ENCODE measurements around the gene FAM200B. TPM values are rescaled to one million over a fixed set of nuclear protein-coding genes. Genes with fewer than 3 reads are reported as not detected.

Gene FAM200B
- total and polyA plus RNA-seq, 2 experiments from 2014 or later = 38.2 to 65.9 TPM

- no peaks in the 10 kb centered on the region for H3K36me3 ChIP-seq
- H3K4me1 ChIP-seq (ENCODE audit: low read depth) = peaks cover 4% of the 10 kb centered on the region
- H3K27ac ChIP-seq = no peak overlapping the region
- H3K9me3 ChIP-seq (ENCODE audit: low read depth) = no peaks in the 10 kb centered on the region
- no peak overlapping the region for H3K4me3 ChIP-seq
- DNase-seq (ENCODE audit: low read depth in 1 of 2, low spot score in 1 of 2) = no peak
- TF ChIP-seq, protein P1, sequence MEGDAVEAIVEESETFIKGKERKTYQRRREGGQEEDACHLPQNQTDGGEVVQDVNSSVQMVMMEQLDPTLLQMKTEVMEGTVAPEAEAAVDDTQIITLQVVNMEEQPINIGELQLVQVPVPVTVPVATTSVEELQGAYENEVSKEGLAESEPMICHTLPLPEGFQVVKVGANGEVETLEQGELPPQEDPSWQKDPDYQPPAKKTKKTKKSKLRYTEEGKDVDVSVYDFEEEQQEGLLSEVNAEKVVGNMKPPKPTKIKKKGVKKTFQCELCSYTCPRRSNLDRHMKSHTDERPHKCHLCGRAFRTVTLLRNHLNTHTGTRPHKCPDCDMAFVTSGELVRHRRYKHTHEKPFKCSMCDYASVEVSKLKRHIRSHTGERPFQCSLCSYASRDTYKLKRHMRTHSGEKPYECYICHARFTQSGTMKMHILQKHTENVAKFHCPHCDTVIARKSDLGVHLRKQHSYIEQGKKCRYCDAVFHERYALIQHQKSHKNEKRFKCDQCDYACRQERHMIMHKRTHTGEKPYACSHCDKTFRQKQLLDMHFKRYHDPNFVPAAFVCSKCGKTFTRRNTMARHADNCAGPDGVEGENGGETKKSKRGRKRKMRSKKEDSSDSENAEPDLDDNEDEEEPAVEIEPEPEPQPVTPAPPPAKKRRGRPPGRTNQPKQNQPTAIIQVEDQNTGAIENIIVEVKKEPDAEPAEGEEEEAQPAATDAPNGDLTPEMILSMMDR (IDR thresholded peaks at IDR 0.05; ENCODE audit: low read depth, low read length) = no peak
- no peaks in the 10 kb centered on the region for H3K27me3 ChIP-seq
These were observed 11.1 kb upstream of the FAM200B start for GRCh38 chr4:15670576-15670975.

DNA sequence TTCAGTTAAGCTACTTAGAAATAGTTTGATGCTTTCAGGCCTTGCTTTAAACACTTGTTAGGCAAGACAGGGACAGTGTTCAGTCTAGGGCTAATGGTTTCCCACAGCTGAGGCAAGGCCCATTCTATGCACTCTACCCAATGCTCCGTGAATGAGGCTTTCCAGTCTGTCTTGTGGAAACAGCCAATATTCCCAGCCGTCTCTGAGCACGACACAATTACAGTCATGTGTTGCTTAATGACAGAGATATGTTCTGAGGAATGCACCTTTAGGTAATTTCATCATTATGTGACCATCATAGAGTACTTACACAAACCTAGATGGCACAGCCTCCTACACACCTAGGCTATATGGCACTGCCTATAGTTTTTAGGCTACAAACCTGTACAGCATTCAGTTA lies 9.5 kb upstream of the FAM200B start:
- H3K4me1 ChIP-seq (ENCODE audit: low read depth) = peaks cover 4% of the 10 kb centered on the region
- H3K9me3 ChIP-seq (ENCODE audit: low read depth) = no peaks in the 10 kb centered on the region
- no peak overlapping the region for H3K4me3 ChIP-seq
- no peak for DNase-seq (ENCODE audit: low read depth in 1 of 2, low spot score in 1 of 2)
- H3K36me3 ChIP-seq = no peaks in the 10 kb centered on the region
- H3K27me3 ChIP-seq = no peaks in the 10 kb centered on the region
- TF ChIP-seq, protein P1 (IDR thresholded peaks at IDR 0.05; ENCODE audit: low read depth, low read length) = no peak
- no peak overlapping the region for H3K27ac ChIP-seq

DNA sequence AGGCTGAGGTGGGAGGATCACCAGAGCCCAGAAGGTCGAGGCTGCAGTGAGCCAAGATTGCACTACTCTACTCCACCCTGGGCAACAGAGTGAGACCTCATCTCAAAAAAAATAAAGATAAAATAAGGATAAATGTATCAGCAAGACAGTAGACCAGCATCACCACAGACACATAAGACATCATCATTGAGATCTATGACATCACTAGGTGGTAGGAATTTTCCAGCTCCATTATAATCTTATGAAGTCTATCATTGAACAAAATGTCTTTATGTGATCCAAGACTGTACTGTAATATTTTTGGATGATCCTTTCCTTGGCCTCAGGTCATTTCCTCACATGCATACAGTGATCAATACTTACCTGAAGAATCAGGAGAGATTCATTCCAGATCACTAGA lies 8.3 kb upstream of the FAM200B start:
- peaks cover 4% of the 10 kb centered on the region for H3K4me1 ChIP-seq (ENCODE audit: low read depth)
- no peaks in the 10 kb centered on the region for H3K9me3 ChIP-seq (ENCODE audit: low read depth)
- H3K4me3 ChIP-seq = no peak overlapping the region
- DNase-seq (ENCODE audit: low read depth in 1 of 2, low spot score in 1 of 2) = no peak
- no peaks in the 10 kb centered on the region for H3K36me3 ChIP-seq
- no peaks in the 10 kb centered on the region for H3K27me3 ChIP-seq
- H3K27ac ChIP-seq = no peak overlapping the region
- TF ChIP-seq, protein P1 (IDR thresholded peaks at IDR 0.05; ENCODE audit: low read depth, low read length) = no peak

GRCh38 chr4:15674046-15674445 lies 7.6 kb upstream of the FAM200B start:
- Histone ChIP-seq H3K27ac (no peak overlapping the region), H3K27me3 (no peaks in the 10 kb centered on the region), H3K9me3 (ENCODE audit: low read depth) (no peaks in the 10 kb centered on the region), H3K4me1 (ENCODE audit: low read depth) (peaks cover 4% of the 10 kb centered on the region), H3K4me3 (no peak overlapping the region), H3K36me3 (no peaks in the 10 kb centered on the region)
- TF ChIP-seq, protein P1 (IDR thresholded peaks at IDR 0.05; ENCODE audit: low read depth, low read length) = no peak
- DNase-seq (ENCODE audit: low read depth in 1 of 2, low spot score in 1 of 2) = no peak

- TF ChIP-seq, protein P1 (IDR thresholded peaks at IDR 0.05; ENCODE audit: low read depth, low read length) = no peak
- Histone ChIP-seq H3K36me3 (no peaks in the 10 kb centered on the region), H3K27ac (no peak overlapping the region), H3K4me3 (no peak overlapping the region), H3K27me3 (no peaks in the 10 kb centered on the region), H3K4me1 (ENCODE audit: low read depth) (peaks cover 4% of the 10 kb centered on the region), H3K9me3 (ENCODE audit: low read depth) (no peaks in the 10 kb centered on the region)
- DNase-seq (ENCODE audit: low read depth in 1 of 2, low spot score in 1 of 2) = no peak
These were observed 6.7 kb upstream of the FAM200B start for GRCh38 chr4:15674926-15675325.

DNA sequence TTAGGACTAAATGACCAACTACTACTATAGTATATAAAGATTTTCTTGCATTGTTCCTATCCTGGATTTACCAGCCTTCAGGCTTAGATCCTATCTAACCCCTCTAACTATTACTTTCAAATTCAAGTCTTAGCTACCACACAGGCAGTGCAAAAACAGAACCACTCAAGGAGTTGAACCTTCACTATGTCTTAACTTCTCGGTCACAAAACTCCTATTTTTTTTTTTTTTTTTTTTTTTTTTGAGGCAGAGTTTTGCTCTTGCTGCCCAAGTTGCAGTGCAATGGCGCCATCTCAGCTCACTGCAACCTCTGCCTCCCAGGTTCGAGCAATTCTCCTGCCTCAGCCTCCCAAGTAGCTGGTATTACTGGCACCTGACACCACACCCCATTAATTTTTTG lies 6.3 kb upstream of the FAM200B start:
- Histone ChIP-seq H3K27me3 (no peaks in the 10 kb centered on the region), H3K27ac (no peak overlapping the region), H3K4me3 (no peak overlapping the region), H3K4me1 (ENCODE audit: low read depth) (peaks cover 3% of the 10 kb centered on the region), H3K9me3 (ENCODE audit: low read depth) (no peaks in the 10 kb centered on the region), H3K36me3 (no peaks in the 10 kb centered on the region)
- TF ChIP-seq, protein P1 (IDR thresholded peaks at IDR 0.05; ENCODE audit: low read depth, low read length) = no peak
- DNase-seq (ENCODE audit: low read depth in 1 of 2, low spot score in 1 of 2) = no peak

Data from cardiac muscle cell (in vitro differentiated cells and primary cell).